HEK293T (cell line): ENCODE data around the gene KMT5B.
"Not testable (repeated sequence)": the region's sequence is repeated elsewhere in the genome, so short reads cannot be mapped to it uniquely, and the experiment has no call there.

Source experiments
- BHLHE40 ChIP-seq: fragments of 450-650 bp; IDR thresholded peaks from 2 replicates; pipeline ENCODE4 v1.6.1; 2016; ENCODE audit warnings: mild to moderate bottlenecking, moderate library complexity, borderline replicate concordance
- CTBP1 ChIP-seq: fragments of 450-650 bp; IDR thresholded peaks from 2 replicates; pipeline ENCODE4 v1.6.1; 2016; ENCODE audit warnings: borderline replicate concordance
- ELF4 ChIP-seq: fragments of 450-650 bp; IDR thresholded peaks from 2 replicates; pipeline ENCODE4 v1.6.1; 2017; ENCODE audit warnings: antibody characterized with exemption
- FOXA1 ChIP-seq: fragments of 450-650 bp; IDR thresholded peaks from 2 replicates; pipeline ENCODE4 v1.6.1; 2016; ENCODE audit warnings: mild to moderate bottlenecking
- FOXM1 ChIP-seq: fragments of 450-650 bp; IDR thresholded peaks from 2 replicates; pipeline ENCODE4 v1.6.1; 2017; ENCODE audit warnings: mild to moderate bottlenecking, borderline replicate concordance
- HDGF ChIP-seq: fragments of 450-650 bp; IDR thresholded peaks from 2 replicates; pipeline ENCODE4 v1.6.1; 2017; ENCODE audit warnings: antibody characterized with exemption, borderline replicate concordance
- TARDBP ChIP-seq: fragments of 450-650 bp; IDR thresholded peaks from 2 replicates; pipeline ENCODE4 v1.6.1; 2016
- TF ChIP-seq, protein P1 (sequence below): fragments of 450-650 bp; IDR thresholded peaks from 2 replicates; pipeline ENCODE4 v1.6.1; 2016

DNA sequence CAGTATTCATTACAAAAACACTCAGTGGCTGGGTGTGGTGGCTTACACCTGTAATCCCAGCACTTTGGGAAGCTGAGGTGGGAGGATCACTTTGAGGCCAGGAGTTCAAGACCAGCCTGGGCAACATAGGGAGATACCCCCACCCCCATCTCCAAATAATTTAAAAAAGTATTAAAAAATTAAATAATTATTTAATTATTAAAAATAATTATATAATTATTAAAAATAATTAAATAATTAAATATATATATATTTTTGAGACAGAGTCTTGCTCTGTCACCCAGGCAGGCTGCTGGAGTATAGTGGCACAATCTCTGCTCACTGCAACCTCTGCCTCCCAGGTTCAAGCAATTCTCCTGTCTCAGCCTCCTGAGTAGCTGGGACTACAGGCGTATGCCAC, 30.8 kb upstream of the KMT5B start:
- not testable (repeated sequence) for TF ChIP-seq HDGF, TARDBP, FOXM1, ELF4, BHLHE40, FOXA1, CTBP1
- TF ChIP-seq, protein P1, sequence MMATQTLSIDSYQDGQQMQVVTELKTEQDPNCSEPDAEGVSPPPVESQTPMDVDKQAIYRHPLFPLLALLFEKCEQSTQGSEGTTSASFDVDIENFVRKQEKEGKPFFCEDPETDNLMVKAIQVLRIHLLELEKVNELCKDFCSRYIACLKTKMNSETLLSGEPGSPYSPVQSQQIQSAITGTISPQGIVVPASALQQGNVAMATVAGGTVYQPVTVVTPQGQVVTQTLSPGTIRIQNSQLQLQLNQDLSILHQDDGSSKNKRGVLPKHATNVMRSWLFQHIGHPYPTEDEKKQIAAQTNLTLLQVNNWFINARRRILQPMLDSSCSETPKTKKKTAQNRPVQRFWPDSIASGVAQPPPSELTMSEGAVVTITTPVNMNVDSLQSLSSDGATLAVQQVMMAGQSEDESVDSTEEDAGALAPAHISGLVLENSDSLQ: not testable (repeated sequence)
